NCI-H345 treated with DMSO at 0.1 percent for 48 hours (cell line): ENCODE data around the gene SRCAP.

Experiments used
- DNase-seq: peaks from one replicate; lab custom pipeline; 2025; ENCODE audit not compliant: unreplicated experiment; lab: John Stamatoyannopoulos, UW

SRCAP gene

DNA sequence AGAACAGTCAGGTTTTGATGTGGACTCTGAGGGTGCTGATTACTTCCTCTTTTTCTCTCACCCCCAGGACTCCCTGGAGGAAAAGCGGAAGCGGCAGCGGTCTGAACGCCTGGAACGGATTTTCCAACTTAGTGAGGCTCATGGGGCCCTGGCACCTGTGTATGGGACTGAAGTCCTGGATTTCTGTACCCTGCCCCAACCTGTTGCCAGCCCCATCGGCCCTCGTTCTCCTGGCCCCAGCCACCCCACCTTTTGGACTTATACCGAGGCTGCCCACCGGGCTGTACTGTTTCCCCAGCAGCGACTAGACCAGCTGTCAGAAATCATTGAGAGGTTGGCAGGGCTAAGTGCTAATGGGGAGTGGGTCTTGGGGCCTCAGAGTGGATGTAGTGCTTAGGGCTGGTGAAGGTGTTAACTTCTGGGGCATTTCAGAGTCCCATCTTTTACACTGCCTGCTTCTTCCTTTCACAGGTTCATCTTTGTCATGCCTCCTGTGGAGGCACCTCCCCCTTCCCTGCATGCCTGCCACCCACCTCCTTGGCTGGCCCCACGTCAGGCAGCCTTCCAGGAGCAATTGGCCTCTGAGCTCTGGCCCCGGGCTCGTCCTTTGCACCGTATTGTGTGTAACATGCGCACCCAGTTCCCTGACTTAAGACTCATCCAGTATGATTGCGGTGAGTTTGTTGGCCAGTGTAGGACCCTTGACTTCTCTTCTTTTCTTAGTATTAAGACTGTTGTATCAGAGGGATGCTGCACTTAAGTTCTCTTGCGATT is 30.1 kb downstream of the SRCAP start:
- DNase-seq: no peak

DNA sequence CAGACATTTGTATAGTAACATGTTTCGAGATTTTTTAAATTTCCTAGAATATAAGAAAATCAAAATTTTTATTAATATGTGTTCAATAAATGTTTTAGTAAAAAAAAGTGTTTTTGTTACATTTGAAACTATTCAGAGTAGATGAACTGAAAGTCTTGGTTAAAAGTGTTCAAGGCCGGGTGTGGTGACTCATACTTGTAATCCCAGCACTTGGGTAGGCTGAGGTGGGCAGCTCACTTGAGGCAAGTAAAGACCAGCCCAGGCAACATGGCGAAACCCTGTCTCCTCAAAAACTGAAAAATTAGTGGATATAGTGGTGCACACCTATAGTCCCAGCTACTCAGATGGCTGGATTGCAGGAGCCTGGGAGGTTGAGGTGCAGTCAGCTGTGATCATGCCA is 32.4 kb downstream of the SRCAP start:
- DNase-seq: no peak

DNA sequence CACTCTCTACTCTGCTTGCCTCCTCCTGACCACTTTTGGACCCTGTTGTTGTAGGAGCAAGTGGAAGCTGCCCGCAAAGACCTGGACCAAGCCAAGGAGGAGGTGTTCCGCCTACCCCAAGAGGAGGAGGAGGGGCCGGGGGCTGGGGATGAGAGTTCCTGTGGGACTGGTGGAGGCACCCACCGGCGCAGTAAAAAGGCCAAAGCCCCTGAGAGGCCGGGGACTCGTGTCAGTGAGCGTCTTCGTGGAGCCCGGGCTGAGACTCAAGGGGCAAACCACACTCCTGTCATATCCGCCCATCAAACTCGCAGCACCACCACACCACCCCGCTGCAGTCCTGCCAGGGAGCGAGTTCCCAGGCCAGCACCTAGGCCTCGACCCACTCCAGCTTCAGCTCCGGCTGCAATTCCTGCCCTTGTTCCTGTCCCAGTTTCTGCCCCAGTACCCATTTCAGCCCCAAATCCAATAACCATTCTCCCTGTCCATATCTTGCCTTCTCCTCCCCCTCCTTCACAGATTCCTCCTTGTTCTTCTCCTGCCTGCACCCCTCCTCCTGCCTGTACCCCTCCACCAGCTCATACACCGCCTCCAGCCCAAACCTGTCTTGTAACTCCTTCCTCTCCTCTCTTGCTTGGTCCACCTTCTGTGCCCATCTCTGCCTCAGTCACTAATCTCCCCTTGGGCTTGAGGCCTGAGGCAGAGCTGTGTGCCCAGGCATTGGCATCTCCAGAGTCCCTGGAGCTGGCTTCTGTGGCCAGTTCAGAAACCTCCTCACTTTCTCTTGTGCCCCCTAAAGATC is 38.2 kb downstream of the SRCAP start:
- DNase-seq: no peak

DNA sequence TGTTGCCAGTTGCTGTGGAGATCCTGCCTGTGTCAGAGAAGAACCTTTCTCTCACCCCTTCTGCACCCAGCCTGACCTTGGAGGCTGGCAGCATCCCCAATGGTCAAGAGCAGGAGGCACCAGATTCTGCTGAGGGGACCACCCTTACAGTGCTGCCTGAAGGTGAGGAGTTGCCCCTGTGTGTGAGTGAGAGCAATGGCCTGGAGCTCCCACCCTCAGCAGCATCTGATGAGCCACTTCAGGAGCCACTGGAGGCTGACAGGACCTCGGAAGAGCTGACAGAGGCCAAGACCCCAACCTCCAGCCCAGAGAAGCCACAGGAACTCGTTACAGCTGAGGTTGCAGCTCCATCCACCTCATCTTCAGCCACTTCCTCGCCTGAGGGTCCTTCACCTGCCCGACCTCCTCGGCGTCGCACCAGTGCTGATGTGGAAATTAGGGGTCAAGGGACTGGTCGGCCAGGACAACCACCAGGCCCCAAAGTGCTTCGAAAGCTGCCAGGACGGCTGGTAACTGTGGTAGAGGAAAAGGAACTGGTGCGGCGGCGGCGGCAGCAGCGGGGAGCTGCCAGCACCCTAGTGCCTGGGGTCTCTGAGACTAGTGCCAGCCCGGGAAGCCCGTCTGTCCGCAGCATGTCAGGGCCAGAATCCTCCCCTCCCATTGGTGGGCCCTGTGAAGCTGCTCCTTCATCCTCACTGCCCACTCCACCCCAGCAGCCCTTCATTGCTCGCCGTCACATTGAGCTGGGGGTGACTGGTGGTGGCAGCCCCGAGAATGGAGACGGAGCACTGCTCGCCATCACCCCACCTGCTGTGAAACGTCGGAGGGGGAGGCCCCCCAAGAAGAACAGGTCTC is 39.0 kb downstream of the SRCAP start:
- no peak for DNase-seq

DNA sequence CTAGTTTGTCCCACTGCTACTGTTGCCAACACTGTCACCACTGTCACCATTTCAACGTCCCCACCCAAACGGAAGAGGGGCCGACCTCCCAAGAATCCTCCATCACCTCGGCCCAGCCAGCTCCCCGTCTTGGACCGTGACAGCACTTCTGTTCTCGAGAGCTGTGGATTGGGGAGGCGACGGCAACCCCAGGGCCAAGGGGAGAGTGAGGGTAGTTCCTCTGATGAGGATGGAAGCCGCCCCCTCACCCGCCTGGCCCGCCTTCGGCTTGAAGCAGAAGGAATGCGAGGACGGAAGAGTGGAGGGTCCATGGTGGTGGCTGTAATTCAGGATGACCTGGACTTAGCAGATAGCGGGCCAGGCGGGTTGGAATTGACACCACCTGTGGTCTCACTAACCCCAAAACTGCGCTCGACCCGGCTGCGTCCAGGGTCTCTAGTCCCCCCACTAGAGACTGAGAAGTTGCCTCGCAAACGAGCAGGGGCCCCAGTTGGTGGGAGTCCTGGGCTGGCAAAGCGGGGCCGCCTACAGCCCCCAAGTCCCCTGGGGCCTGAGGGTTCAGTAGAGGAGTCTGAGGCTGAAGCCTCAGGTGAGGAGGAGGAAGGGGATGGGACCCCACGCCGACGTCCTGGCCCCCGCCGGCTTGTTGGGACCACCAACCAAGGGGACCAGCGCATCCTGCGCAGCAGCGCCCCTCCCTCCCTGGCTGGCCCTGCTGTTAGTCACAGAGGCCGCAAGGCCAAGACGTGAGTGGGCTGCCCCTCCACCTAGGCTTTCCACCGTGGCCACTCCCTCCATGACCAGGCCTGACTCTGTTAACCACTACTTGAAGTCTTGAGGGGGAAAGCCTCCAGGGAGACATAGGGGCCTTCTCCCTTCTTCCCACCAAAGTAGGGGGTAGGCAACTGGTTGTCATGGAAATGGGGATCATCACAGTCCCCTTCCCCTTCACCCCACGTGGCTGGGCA is 40.3 kb downstream of the SRCAP start:
- no peak for DNase-seq

DNA sequence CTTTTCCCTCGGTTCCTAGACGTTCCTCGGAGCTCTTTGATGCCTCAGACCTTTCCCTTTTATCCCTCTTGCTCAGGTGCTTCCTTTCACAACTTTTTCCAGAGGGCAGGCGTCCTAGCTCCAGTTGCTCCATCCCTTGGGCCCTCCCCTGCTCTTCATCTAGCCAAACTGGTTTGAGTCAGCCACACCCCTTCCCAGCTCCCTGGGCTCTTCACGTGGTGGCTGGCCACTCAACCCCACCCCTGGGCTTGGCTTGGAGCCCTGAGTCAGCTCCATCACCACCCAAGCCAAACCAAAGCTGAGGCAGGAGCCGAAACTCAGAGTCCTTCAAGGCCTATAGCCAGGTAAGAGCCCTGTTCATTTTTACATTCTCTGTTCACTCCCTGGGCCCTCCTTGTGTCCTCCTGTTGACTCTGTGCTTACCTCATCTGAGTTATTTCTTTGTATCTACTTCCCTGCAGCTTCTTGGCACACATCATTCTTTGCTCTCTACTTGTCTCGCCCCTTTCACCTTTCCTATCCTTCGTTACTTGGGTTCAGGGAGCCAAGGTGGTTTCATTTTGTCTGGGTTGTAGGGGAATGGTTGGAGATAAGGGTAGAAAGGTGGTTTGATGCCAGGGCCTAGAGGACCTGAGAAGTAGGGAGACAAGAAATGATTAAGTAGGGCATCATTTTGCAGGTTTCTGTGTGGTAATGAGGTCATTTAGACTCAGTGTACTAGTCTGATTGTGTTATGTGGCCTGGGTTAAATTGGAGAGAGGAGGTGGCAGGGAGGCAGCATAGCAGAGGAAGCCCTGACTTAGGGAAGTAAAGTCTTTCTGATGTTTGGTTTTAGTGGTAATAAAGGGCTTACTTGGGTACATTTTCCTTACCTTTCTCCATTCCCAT is 41.6 kb downstream of the SRCAP start:
- DNase-seq: peak; percentile 19

DNA sequence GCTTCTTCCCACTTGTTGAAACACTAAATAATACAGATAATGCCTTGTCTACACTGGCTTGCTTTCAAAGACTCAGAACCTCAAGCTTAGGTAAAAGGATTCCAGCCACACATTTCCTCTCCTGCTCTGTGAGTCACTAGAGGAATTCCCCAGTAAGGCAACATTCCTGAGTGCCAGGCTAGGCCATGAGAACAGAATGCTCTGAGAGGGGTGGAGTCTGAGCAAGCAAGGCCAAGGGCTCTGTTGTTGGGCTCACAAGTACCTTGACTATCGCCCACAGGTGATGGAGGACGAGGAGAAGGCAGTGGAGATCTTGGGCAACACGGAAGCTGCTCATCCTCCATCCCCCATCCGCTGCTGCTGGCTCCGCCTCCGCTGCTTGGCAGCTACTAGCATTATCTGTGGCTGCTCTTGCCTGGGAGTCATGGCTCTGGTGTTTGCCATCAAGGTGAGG is 42.5 kb downstream of the SRCAP start:
- no peak for DNase-seq

DNA sequence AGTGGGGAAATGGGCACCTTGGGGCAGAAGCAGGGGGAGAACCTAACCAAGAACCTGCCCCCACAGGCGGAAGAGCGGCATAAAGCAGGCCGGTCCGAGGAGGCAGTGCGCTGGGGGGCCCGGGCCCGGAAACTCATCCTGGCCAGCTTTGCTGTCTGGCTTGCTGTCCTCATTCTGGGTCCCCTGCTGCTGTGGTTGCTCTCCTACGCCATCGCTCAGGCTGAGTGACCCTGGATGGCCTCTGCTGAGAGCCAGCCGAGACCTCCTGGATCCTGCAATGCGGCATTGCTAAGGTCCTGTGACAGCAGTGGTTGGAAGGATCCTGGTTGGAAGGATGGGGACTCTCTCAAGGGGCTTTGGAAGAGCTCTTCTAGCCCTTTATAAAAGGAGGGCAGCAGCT is 44.7 kb downstream of the SRCAP start:
- DNase-seq: no peak

DNA sequence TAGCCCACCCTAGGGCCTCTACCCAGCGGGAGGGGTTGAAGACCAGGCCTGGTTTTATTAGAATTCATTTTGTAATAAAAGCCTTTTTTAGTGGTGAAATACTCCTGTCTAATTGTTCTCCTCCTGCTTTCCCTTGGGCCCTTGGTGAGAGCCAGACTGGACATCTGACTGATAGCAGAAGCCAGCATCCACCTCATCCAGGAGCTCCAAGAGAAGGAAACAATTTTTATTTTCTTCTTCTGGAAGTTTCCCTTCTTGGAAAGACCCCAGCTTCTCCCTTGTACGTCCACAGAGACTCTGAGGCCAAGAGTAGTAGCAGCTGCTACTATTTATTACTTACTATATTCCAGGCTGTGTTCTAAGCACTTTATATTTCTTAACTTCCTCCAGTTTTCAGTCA is 45.2 kb downstream of the SRCAP start:
- no peak for DNase-seq

DNA sequence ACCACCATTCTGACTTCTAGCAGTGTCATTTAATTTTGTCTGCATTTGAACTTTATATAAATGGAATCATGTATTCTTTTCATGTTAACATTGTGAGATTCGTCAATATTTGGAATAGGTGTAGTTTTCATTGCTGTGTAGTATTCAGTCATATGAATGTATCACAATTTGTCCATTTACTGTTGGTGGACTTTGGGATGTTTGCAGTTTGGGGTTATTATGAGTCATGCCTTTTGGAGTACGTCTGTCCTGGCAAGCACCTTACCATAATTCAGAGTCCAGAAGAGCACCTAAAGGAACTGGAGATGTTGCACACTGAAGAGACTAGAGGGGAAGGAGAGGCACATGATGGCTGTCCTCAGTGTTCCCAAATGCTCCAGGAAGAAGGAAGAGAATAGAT is 46.1 kb downstream of the SRCAP start:
- no peak for DNase-seq

DNA sequence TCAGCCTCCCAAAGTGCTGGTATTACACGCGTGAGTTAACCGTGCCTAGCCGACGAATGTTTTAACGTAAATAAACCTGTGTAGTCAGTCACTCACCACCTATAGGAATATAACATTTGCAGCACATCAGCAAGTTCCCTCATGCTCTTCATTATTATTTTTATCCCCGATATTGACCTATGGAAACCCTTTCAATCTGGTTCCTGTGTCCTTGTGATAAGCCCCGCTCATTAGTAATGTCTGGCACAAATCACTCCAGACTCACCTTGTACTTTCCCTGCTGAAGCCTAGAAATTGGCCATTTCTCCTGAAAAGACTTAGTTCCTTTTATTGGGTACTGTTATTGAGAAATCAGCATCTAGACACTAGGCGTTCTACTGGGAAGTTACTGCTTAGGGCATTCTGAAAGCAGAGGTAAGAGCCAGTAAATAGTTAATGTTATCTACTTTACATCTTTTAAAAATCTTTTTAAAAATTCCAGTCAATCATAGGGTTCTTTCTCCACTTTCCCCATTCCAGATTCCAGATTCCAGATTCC is 47.7 kb downstream of the SRCAP start:
- DNase-seq: no peak

DNA sequence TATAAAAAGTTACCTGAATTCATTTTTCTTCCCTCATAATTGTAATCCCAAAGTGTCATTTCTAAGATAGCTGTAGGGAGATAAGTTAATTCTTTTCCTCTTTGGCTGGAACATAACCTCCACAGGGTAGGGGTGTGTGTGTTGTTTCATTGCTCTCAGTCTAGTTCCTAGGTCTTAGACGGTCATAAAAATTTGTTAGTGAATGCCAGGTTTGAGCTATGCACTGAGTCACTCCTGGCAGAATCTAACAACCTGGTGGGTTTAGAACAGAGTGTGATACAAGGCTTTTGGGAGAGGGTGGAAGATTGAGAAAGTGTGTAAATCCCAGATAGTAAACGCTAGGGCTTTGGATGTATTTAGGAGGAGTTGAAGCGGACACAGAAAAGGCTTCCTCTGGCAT is 48.4 kb downstream of the SRCAP start:
- no peak for DNase-seq

DNA sequence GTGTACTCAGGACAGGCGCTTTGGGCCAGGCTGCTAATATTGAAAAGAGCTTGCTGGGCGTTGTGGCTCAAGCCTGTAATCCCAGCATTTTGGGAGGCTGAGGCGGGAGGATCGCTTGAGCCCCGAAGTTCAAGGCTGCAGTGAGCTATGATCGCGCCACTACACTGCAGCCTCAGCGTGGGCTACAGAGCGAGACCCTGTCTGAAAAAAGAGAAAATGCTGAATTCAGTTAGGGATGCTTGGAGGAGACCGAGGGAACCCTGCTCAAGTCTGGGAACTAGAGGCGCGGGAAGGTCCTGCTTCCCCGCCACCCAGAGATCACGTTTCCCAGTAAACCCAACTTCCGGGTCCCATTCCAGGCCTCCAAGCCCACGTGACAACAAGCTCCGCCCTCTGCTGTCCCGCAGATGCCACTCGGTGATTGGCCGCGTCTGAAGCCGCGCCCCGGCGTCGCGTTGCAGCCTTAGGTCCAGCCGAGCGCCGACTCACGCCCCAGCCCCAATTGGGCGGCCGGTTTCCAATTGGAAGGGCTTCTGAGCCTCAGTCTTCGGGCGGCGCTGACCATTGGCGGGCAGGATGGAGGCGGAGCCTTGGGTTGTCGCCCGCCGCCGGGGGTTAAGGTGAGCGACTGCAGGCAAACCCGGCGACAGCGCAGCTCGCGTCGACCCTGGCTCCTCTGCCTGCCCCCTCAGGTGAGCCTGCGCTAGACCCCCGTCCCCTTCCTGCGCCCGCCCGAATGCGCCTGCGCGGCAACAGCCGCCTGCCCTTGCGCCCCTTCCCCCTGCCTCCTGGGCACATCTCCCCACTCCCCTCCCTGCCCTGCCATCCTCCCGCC is 49.0 kb downstream of the SRCAP start, which contains the start of gene PHKG2:
TSS of gene PHKG2 (plus strand) at position 627 of the 835 bp plus-strand sequence. CDS start 396 bp downstream, outside the sequence.
- DNase-seq: peak; percentile 100

DNA sequence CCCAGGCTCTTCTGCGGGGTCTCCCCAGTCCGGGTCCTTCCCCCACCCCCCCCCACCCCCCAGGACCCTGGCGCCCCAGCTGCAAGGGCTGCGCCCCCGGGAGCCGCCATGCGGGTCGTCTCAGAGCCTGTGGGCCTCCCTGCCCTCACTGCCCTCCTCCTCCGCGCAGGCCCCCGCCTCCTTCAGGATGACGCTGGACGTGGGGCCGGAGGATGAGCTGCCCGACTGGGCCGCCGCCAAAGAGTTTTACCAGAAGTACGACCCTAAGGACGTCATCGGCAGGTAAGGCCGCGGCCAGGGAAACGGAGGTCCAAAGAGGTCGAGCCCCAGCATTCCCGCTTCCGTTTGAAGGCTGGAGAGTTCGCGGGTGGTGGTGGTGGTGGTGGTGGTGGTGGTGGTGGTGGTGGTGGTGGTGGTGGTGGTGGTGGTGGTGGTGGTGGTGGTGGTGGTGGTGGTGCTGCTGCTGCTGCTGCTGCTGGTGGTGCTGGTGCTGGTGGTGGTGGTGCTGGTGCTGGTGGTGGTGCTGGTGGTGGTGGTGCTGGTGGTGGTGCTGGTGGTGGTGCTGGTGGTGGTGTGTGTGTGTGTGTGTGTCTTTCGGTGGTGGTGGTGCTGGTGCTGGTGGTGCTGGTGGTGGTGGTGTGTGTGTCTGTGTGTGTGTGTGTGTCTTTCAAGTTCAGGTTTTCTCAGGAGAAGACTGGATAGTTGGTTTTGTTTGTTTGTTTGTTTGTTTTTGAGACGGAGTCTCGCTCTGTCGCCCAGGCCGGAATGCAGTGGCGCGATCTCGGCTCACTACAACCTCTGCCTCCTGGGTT is 49.9 kb downstream of the SRCAP start:
- DNase-seq: no peak

DNA sequence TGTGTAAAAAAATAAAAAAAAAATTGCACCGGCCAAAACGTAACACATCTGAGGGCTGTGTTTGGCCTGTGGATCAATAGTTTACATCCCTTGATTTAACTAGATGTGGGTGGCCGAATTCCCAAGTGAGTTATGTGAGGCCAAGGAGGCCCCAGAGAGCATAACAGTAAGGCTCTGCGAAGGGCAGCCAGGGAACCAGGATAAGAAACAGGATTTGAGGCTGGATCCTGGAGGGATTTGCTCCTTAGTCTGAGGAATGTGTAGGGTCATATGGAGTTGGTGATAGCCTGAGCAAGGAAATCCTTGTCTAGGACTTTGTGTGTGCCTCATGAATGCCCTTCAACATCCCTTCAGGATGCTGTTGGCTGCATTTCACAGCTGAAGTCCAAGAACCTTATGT is 51.2 kb downstream of the SRCAP start:
- DNase-seq: no peak

DNA sequence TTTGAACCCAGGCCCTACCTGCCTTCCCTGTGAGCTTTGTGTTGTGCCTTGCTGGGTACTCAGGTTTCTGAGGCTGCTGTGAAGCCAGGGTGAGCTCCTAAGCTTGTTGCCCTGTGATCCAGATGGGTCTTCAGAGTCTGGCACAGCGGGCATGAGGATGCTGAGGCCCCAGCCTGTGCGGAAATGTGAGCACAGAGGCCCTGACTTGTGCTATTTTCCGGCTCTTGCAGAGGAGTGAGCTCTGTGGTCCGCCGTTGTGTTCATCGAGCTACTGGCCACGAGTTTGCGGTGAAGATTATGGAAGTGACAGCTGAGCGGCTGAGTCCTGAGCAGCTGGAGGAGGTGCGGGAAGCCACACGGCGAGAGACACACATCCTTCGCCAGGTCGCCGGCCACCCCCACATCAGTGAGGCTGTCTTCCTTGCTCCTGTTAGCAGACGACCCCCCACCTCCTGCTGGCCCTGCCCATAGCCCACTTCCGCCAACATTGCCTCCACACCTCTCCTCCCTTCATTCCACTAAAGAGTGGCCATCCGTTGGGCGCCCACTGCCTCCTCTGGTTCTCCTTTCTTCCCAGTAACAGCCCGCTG is 52.0 kb downstream of the SRCAP start:
- no peak for DNase-seq

DNA sequence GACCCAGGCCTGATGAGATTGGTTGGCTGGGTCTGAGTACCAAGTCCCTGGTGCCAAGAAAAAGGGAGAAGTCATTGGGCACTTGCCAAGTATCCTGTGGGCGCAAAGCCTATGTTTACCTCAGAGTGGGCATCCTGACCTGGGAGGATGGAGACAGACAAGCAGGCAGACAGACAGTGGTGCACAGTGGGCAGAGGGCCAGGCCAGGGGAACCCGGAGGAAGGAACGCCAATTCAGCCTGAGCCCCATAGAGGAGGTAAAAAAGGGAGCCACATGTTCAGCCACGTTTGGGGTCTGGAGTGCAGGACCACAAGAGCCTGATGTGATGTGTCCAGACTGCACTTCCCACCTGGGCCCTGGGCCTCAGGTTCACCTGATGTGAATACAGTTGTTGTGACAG is 54.6 kb downstream of the SRCAP start:
- no peak for DNase-seq
